Regular cardiac myocyte (primary cell): Measurements from ENCODE around the gene RSPO1. TPM values are rescaled to one million over a fixed set of nuclear protein-coding genes. Genes with fewer than 3 reads are reported as not detected.

Source experiments
- total RNA-seq: library from RNA; depleted of rRNA; stranded (reverse); fragments of >200 nt; gene quantifications from 2 replicates; pipeline ENCODE4 v1.2.3, GENCODE V29; 2014

RSPO1 gene, protein sequence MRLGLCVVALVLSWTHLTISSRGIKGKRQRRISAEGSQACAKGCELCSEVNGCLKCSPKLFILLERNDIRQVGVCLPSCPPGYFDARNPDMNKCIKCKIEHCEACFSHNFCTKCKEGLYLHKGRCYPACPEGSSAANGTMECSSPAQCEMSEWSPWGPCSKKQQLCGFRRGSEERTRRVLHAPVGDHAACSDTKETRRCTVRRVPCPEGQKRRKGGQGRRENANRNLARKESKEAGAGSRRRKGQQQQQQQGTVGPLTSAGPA
- total RNA-seq = under 0.01 TPM in 1 of 2 replicates, not detected in the other

DNA sequence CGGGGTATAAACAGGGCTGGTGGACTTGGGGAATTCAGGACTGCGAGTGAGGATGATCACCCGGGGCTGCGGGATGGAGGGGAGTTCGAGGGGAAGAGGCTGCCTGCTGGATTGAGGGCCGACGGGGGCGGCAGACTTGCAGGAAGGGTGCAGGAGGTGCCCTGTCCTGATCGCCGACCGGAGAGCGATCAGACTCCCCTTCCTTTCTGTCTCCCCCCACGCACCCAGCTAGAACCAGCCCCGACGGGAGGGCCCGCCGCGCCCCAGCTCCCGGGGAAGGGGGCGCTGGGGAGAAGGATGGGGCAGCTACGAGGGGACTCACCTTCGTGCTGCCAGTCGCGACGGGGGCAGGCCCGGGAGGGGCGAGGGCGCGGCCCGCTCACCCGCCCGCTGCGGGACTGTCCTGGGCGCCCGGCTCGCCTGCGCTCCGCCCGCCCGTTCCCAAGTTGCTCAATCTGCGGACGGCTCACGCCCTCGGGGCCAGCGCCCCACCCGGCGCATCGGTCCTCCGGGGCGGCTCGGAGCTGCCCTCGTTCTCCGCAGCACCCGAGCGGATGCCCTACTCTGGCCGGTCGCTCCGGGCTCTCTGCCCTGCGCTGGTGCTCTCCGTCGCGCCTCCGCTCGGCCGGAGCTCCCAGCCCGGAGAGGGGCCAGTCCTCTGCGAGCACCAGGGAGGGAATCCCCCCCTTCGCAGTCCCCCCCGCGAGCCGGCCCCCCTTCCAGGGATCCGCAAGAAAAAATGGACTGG lies at the start of gene RSPO1:
Gene RSPO1 (minus strand): TSS at position 649 of the 748 bp plus-strand sequence. CDS start 5,231 bp downstream, outside the sequence.

DNA sequence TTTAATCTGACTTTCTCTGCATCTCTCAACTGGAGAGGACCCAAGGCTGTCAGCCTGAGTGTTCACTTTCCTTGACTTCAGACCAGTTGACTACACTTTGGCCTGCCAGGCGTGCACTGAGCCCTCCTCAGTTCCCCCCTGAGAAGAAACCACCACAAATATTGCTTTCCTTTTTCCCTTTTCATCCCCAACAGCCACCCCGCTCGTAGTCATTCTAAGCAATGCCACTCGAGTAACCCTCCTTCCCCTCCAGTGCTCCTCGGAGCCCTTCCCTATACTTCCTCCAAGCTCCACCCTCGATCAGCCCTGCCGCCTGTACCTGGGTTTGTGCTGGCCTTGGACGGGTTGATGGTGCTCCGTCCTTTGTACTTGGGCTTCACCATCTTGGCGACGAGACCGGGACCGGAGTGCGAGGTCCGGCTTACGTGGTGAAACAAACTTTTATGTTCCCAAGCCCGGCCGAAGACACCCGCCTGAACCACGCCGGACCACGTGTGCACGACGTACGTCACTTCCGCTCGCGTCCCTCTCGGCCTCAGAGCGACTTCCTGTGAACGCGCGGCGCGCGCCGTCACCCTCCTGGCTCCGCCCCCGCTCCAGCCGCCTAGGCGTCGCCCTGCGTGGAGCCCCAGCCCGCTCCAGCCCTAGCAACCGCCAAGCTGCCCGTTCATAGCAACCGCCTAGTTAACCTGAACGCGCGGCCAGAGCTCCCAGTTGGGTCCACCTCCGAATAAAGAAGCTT lies 39.1 kb downstream of the RSPO1 start, which contains the start of gene GNL2:
Gene GNL2 (minus strand): TSS at position 498 of the 742 bp plus-strand sequence. CDS start 115 bp downstream, at position 383.

Other genes with a start within 250 kb of the RSPO1 start
- gene ZC3H12A, start 160.3 kb downstream of the RSPO1 start, total RNA-seq = 6.1 and 10.4 TPM in 2 replicates
- 62.7 and 78.4 TPM in 2 replicates for gene MEAF6, start 120.1 kb downstream of the RSPO1 start, total RNA-seq
- 10.7 and 12.7 TPM in 2 replicates for gene SNIP1, start 80.6 kb downstream of the RSPO1 start, total RNA-seq
- 2.0 and 5.0 TPM in 2 replicates for gene DNALI1, start 78.0 kb downstream of the RSPO1 start, total RNA-seq
- gene GNL2, start 39.0 kb downstream of the RSPO1 start, total RNA-seq = 69.3 and 77.8 TPM in 2 replicates
- gene CDCA8, start 57.6 kb upstream of the RSPO1 start, total RNA-seq = 1.4 and 24.2 TPM in 2 replicates
- under 0.01 TPM in 1 of 2 replicates, not detected in the other for gene EPHA10, start 130.2 kb upstream of the RSPO1 start, total RNA-seq
- 0.38 and 0.56 TPM in 2 replicates for gene MANEAL, start 159.0 kb upstream of the RSPO1 start, total RNA-seq
- gene C1orf122, start 172.9 kb upstream of the RSPO1 start, total RNA-seq = 26.5 and 33.3 TPM in 2 replicates
- gene YRDC, start 173.3 kb upstream of the RSPO1 start, total RNA-seq = 12.1 and 33.2 TPM in 2 replicates
- 2.3 and 3.3 TPM in 2 replicates for gene MTF1, start 224.7 kb upstream of the RSPO1 start, total RNA-seq